ENCODE results near the gene TLR8. TPM values are rescaled to one million over a fixed set of nuclear protein-coding genes. Genes with fewer than 3 reads are reported as not detected.

TLR8 gene
- total RNA-seq, 6 experiments from 2014 or later = 0.37 to 2.2 (median 1.4) TPM

DNA sequence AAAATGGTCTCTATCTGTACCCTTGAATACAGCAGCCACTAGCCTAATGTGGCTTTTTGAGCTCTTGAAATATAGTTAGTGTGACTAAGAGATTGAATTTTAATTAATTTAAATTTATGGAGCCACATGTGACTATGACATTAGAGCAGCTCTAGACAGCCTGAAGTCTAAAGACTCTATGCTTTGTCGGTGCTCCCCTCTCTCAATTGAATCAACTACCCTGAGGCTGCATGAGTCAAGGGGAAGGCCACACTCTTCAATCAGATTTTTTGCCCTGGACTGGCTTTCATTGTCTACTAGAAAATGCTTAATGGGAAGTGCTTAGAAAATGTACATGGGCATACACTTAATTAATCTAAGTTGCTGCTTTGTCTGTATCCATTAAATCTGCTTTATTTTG lies 27.9 kb upstream of the TLR8 start:
- intact Hi-C loops (cut with DNase I) = no loop called here
- Histone ChIP-seq H3K9me3 (no peaks in the 10 kb centered on the region), H3K27me3 (peaks cover 0 to 5% of the 10 kb centered on the region in 2 donors), H3K4me3 (no peak overlapping the region), H3K36me3 (no peaks in the 10 kb centered on the region), H3K4me1 (no peaks in the 10 kb centered on the region), H3K27ac (no peak overlapping the region)
- ATAC-seq (no peak), DNase-seq (no peak)
- TF ChIP-seq POLR2A (IDR thresholded peaks at IDR 0.05) = no peak
- TF ChIP-seq, protein P1, sequence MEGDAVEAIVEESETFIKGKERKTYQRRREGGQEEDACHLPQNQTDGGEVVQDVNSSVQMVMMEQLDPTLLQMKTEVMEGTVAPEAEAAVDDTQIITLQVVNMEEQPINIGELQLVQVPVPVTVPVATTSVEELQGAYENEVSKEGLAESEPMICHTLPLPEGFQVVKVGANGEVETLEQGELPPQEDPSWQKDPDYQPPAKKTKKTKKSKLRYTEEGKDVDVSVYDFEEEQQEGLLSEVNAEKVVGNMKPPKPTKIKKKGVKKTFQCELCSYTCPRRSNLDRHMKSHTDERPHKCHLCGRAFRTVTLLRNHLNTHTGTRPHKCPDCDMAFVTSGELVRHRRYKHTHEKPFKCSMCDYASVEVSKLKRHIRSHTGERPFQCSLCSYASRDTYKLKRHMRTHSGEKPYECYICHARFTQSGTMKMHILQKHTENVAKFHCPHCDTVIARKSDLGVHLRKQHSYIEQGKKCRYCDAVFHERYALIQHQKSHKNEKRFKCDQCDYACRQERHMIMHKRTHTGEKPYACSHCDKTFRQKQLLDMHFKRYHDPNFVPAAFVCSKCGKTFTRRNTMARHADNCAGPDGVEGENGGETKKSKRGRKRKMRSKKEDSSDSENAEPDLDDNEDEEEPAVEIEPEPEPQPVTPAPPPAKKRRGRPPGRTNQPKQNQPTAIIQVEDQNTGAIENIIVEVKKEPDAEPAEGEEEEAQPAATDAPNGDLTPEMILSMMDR (IDR thresholded peaks at IDR 0.05) = no peak
- WGBS (ENCODE audit: insufficient coverage, low coverage, low lambda C conversion rate, missing lambda C conversion rate) = 33% methylated on average over 1 of the region's 1 CpG

DNA sequence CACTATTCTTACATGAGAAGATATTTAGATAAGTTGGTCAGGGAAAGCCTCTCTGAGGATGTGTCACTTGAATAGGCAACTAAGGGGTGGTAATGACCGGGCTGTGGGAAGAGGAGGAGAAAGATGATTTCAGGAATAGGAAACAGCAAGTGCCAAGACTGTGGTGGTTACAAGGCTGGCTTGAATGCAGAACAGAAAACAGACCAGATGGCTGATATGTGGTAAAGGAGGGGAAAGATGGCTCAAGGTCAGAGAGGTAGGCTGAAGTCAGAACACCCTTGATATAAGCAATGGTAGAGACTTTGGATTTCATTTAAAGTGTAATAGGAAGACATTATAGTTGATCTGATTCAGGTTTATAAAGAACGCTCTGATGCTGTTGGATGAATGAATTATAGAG lies 24.5 kb upstream of the TLR8 start:
- DNase-seq (no peak), ATAC-seq (no peak)
- Histone ChIP-seq H3K36me3 (no peaks in the 10 kb centered on the region), H3K27me3 (peaks cover 0 to 3% of the 10 kb centered on the region in 2 donors), H3K4me1 (no peaks in the 10 kb centered on the region), H3K27ac (no peak overlapping the region), H3K9me3 (no peaks in the 10 kb centered on the region), H3K4me3 (no peak overlapping the region)
- WGBS (ENCODE audit: insufficient coverage, low coverage, low lambda C conversion rate, missing lambda C conversion rate) = 77% methylated on average over 2 of the region's 2 CpGs
- intact Hi-C loops (cut with DNase I) = no loop called here
- no peak for TF ChIP-seq POLR2A (IDR thresholded peaks at IDR 0.05)
- TF ChIP-seq, protein P1 (IDR thresholded peaks at IDR 0.05) = no peak

DNA sequence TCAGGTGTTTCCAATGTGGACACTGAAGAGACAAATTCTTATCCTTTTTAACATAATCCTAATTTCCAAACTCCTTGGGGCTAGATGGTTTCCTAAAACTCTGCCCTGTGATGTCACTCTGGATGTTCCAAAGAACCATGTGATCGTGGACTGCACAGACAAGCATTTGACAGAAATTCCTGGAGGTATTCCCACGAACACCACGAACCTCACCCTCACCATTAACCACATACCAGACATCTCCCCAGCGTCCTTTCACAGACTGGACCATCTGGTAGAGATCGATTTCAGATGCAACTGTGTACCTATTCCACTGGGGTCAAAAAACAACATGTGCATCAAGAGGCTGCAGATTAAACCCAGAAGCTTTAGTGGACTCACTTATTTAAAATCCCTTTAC lies 20.9 kb upstream of the TLR8 start:
- Histone ChIP-seq H3K4me1 (no peaks in the 10 kb centered on the region), H3K27ac (no peak overlapping the region), H3K36me3 (no peaks in the 10 kb centered on the region), H3K9me3 (no peaks in the 10 kb centered on the region), H3K27me3 (peaks cover 0 to 3% of the 10 kb centered on the region in 2 donors), H3K4me3 (no peak overlapping the region)
- DNase-seq (no peak), ATAC-seq (no peak)
- intact Hi-C loops (cut with DNase I) = no loop called here
- 49% methylated on average over 5 of the region's 5 CpGs for WGBS (ENCODE audit: insufficient coverage, low coverage, low lambda C conversion rate, missing lambda C conversion rate)
- no peak for TF ChIP-seq POLR2A (IDR thresholded peaks at IDR 0.05)
- TF ChIP-seq, protein P1 (IDR thresholded peaks at IDR 0.05) = no peak

DNA sequence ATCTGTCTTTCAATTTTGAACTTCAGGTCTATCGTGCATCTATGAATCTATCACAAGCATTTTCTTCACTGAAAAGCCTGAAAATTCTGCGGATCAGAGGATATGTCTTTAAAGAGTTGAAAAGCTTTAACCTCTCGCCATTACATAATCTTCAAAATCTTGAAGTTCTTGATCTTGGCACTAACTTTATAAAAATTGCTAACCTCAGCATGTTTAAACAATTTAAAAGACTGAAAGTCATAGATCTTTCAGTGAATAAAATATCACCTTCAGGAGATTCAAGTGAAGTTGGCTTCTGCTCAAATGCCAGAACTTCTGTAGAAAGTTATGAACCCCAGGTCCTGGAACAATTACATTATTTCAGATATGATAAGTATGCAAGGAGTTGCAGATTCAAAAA lies 19.9 kb upstream of the TLR8 start:
- H3K9me3 ChIP-seq = no peaks in the 10 kb centered on the region
- no peaks in the 10 kb centered on the region for H3K4me1 ChIP-seq
- ATAC-seq = no peak
- no peaks in the 10 kb centered on the region for H3K36me3 ChIP-seq
- H3K27ac ChIP-seq = no peak overlapping the region
- intact Hi-C loops (cut with DNase I) = no loop called here
- 52% methylated on average over 3 of the region's 3 CpGs for WGBS (ENCODE audit: insufficient coverage, low coverage, low lambda C conversion rate, missing lambda C conversion rate)
- H3K4me3 ChIP-seq = no peak overlapping the region
- no peak for TF ChIP-seq POLR2A (IDR thresholded peaks at IDR 0.05)
- TF ChIP-seq, protein P1 (IDR thresholded peaks at IDR 0.05) = no peak
- DNase-seq = no peak
- H3K27me3 ChIP-seq = peaks cover 0 to 3% of the 10 kb centered on the region in 2 donors

DNA sequence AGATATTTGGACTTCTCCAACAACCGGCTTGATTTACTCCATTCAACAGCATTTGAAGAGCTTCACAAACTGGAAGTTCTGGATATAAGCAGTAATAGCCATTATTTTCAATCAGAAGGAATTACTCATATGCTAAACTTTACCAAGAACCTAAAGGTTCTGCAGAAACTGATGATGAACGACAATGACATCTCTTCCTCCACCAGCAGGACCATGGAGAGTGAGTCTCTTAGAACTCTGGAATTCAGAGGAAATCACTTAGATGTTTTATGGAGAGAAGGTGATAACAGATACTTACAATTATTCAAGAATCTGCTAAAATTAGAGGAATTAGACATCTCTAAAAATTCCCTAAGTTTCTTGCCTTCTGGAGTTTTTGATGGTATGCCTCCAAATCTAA lies 19.3 kb upstream of the TLR8 start:
- intact Hi-C loops (cut with DNase I) = no loop called here
- no peak overlapping the region for H3K27ac ChIP-seq
- H3K4me1 ChIP-seq = no peaks in the 10 kb centered on the region
- DNase-seq (no peak), ATAC-seq (no peak)
- WGBS (ENCODE audit: insufficient coverage, low coverage, low lambda C conversion rate, missing lambda C conversion rate) = 52% methylated on average over 2 of the region's 2 CpGs
- no peaks in the 10 kb centered on the region for H3K9me3 ChIP-seq
- TF ChIP-seq, protein P1 (IDR thresholded peaks at IDR 0.05) = no peak
- no peak for TF ChIP-seq POLR2A (IDR thresholded peaks at IDR 0.05)
- H3K36me3 ChIP-seq = no peaks in the 10 kb centered on the region
- no peaks in the 10 kb centered on the region for H3K27me3 ChIP-seq
- no peak overlapping the region for H3K4me3 ChIP-seq
